Keratinocyte (primary cell): ENCODE data around the gene WDR7. TPM values are rescaled to one million over a fixed set of nuclear protein-coding genes. Genes with fewer than 3 reads are reported as not detected.

ENCODE experiments used
- DNase-seq: peaks from one replicate; pipeline ENCODE4 v3.0.0-alpha.2; 2011; ENCODE audit warnings: low read depth, missing footprints, low spot score
- FAIRE-seq: peaks from 2 replicates; lab custom pipeline; 2011; peaks lifted over from hg19 to GRCh38; lab: Jason Lieb, UNC
- H2AFZ ChIP-seq: 2 replicates; pipeline ENCODE4 v1.6.0; 2012; ENCODE audit warnings: low read length, control low read depth, inconsistent platforms; ENCODE audit not compliant: control insufficient read depth
- H3K27ac ChIP-seq: 2 replicates; pipeline ENCODE4 v1.5.1; 2011; ENCODE audit warnings: low read length; ENCODE audit not compliant: control insufficient read depth, insufficient read depth
- H3K27me3 ChIP-seq: 3 replicates; pipeline ENCODE4 v1.6.0; 2011; ENCODE audit warnings: low read length; ENCODE audit not compliant: control insufficient read depth, insufficient read depth; ENCODE audit errors: extremely low read depth
- H3K36me3 ChIP-seq, 2 experiments: 2 replicates in 1 of 2; 3 replicates in 1 of 2; pipeline ENCODE4 v1.5.1; 2011; ENCODE audit warnings: low read length in 2 of 2, mild to moderate bottlenecking in 1 of 2; ENCODE audit not compliant: control insufficient read depth in 2 of 2, insufficient read depth in 2 of 2; ENCODE audit errors: extremely low read depth in 1 of 2
- H3K4me1 ChIP-seq: 3 replicates; pipeline ENCODE4 v1.5.1; 2011; ENCODE audit warnings: low read length; ENCODE audit not compliant: control insufficient read depth, insufficient read depth; ENCODE audit errors: extremely low read depth
- H3K4me2 ChIP-seq: 3 replicates; pipeline ENCODE4 v1.6.0; 2011; ENCODE audit warnings: low read depth, low read length; ENCODE audit not compliant: control insufficient read depth, insufficient read depth; ENCODE audit errors: extremely low read depth
- H3K4me3 ChIP-seq, 3 experiments: fragments of 200-600 bp in 1 of 3; sonication (generic) in 1 of 3; 2 replicates in 2 of 3; 3 replicates in 1 of 3; pipeline ENCODE4 v1.5.1; 2011 to 2016; ENCODE audit warnings: low read length in 3 of 3, mild to moderate bottlenecking in 3 of 3, control low read depth in 2 of 3, inconsistent platforms in 1 of 3, low read depth in 1 of 3, mixed read lengths in 1 of 3, mixed run types in 1 of 3, moderate library complexity in 1 of 3; ENCODE audit not compliant: control insufficient read depth in 2 of 3, insufficient read depth in 2 of 3; ENCODE audit errors: extremely low read depth in 1 of 3
- H3K79me2 ChIP-seq: 2 replicates; pipeline ENCODE4 v1.6.0; 2012; ENCODE audit warnings: low read length; ENCODE audit not compliant: control insufficient read depth, insufficient read depth
- H3K9ac ChIP-seq: 3 replicates; pipeline ENCODE4 v1.6.0; 2011; ENCODE audit warnings: low read length; ENCODE audit not compliant: control insufficient read depth, insufficient read depth; ENCODE audit errors: extremely low read depth
- H3K9me1 ChIP-seq: 3 replicates; pipeline ENCODE4 v1.6.0; 2011; ENCODE audit warnings: low read length; ENCODE audit not compliant: control insufficient read depth, insufficient read depth; ENCODE audit errors: extremely low read depth
- H3K9me3 ChIP-seq: 2 replicates; pipeline ENCODE4 v1.5.1; 2012; ENCODE audit warnings: low read depth, low read length; ENCODE audit not compliant: control insufficient read depth
- H4K20me1 ChIP-seq: 3 replicates; pipeline ENCODE4 v1.6.0; 2011; ENCODE audit warnings: low read length; ENCODE audit not compliant: control insufficient read depth, insufficient read depth; ENCODE audit errors: extremely low read depth
- CTCF ChIP-seq, 3 experiments: IDR thresholded peaks in 1 of 3; conservative IDR thresholded peaks in 1 of 3; optimal IDR thresholded peaks in 1 of 3; 2 replicates in 2 of 3; 3 replicates in 1 of 3; pipeline versions ENCODE3 to v1.5.1; 2011; ENCODE audit warnings: low read length in 3 of 3, mild to moderate bottlenecking in 3 of 3, moderate library complexity in 2 of 3, control low read depth in 1 of 3, inconsistent platforms in 1 of 3; ENCODE audit not compliant: insufficient read depth in 2 of 3; ENCODE audit errors: extremely low read depth in 1 of 3
- EZH2 ChIP-seq: IDR thresholded peaks from one replicate; pipeline ENCODE4 v1.6.1; 2012; ENCODE audit warnings: inconsistent platforms, mild to moderate bottlenecking, low read length, moderate library complexity
- dilution Hi-C: fragments of 300-500 bp; cut with MboI; formaldehyde crosslinking; loops from one replicate; pipeline ENCODE4 v1.7.0; 2020; ENCODE audit warnings: low sequenced_read_pairs; ENCODE audit not compliant: extremely low pct_ligation_motif_present
- polyA plus RNA-seq, 5 experiments: library from polyadenylated mRNA; depleted of rRNA in 3 of 5; stranded (reverse) in 3 of 5; stranded (forward) in 1 of 5; unstranded in 1 of 5; fragments of >200 nt; gene quantifications; 1 replicate in 1 of 5; 2 replicates in 3 of 5; 3 replicates in 1 of 5; pipeline versions ENCODE4 v1.2.1 to v1.2.3, GENCODE V29; 2011 to 2012; ENCODE audit warnings: missing spikeins in 2 of 5, low read depth in 1 of 5, low replicate concordance in 1 of 5

Gene WDR7
- polyA plus RNA-seq, 1 donor (not counting 4 experiments of a cell fraction or from before 2014, with no cell fraction given): 6.9 TPM

GRCh38 chr18:57035590-57035989 is 384.4 kb downstream of the WDR7 start:
- Histone ChIP-seq H3K27ac (no peak overlapping the region), H3K9ac (no peak overlapping the region), H3K9me3 (no peaks in the 10 kb centered on the region), H3K4me3 (no peak overlapping the region), H3K36me3 (no peaks in the 10 kb centered on the region), H3K9me1 (no peaks in the 10 kb centered on the region), H3K27me3 (no peaks in the 10 kb centered on the region), H3K79me2 (no peaks in the 10 kb centered on the region), H3K4me1 (no peaks in the 10 kb centered on the region), H2AFZ (no peak overlapping the region), H4K20me1 (no peaks in the 10 kb centered on the region), H3K4me2 (no peak overlapping the region)
- TF ChIP-seq CTCF (optimal IDR thresholded peaks at IDR 0.05 in 1 of 3, IDR thresholded peaks at IDR 0.05 in 1 of 3, conservative IDR thresholded peaks at IDR 0.05 in 1 of 3; ENCODE audit: extremely low read depth in 1 of 3, insufficient read depth in 2 of 3, low read length in 3 of 3) (no peak), EZH2 (no peak)
- DNase-seq (no peak), FAIRE-seq (no peak)
- dilution Hi-C loops: no loop called here

DNA sequence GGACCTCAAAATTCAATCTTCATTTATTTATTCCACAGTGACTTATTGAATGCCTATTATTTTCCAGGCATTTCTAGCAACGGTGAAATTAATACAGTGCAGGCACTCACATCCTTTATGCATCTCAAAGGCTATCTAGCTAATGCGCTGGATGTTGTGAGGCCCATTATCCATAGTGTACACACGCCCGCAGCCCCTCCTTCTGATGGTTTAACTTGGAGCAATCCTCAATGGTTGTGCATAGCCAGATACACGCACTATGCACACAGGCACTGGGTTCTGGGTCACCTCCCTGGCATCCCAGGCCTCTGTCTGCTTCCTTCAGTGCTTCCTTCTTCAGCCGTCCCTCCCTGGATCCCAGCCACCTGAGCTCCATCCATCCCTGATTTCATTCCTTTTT is 387.2 kb downstream of the WDR7 start:
- dilution Hi-C loops: no loop called here
- H3K79me2 ChIP-seq: no peaks in the 10 kb centered on the region

More for the DNA sequence above, 387.2 kb downstream of the WDR7 start:
- H2AFZ ChIP-seq: no peak overlapping the region
- no peaks in the 10 kb centered on the region for H3K9me1 ChIP-seq
- H4K20me1 ChIP-seq: no peaks in the 10 kb centered on the region
- TF ChIP-seq EZH2 (no peak), CTCF (optimal IDR thresholded peaks at IDR 0.05 in 1 of 3, IDR thresholded peaks at IDR 0.05 in 1 of 3, conservative IDR thresholded peaks at IDR 0.05 in 1 of 3; ENCODE audit: extremely low read depth in 1 of 3, insufficient read depth in 2 of 3, low read length in 3 of 3) (no peak)
- H3K9me3 ChIP-seq: no peaks in the 10 kb centered on the region
- H3K4me1 ChIP-seq: no peaks in the 10 kb centered on the region
- DNase-seq (no peak), FAIRE-seq (no peak)
- H3K27ac ChIP-seq: no peak overlapping the region
- H3K9ac ChIP-seq: no peak overlapping the region
- no peak overlapping the region for H3K4me3 ChIP-seq
- no peaks in the 10 kb centered on the region for H3K36me3 ChIP-seq
- H3K4me2 ChIP-seq: no peak overlapping the region
- H3K27me3 ChIP-seq: no peaks in the 10 kb centered on the region
